HepG2 (cell line): Measurements from ENCODE around the gene NRG3.

Experiments used
- ATF3 ChIP-seq: sonication (generic); formaldehyde crosslinking; IDR thresholded peaks from 2 replicates; pipeline ENCODE4 v1.4.0; 2020; ENCODE audit warnings: missing genetic modification reagents
- CREB1 ChIP-seq, 2 experiments: fragments of 450-650 bp in 1 of 2; IDR thresholded peaks; 2 replicates each; pipeline ENCODE4 v1.6.1; 2016 to 2017; ENCODE audit warnings: control low read depth in 1 of 2, mild to moderate bottlenecking in 1 of 2, missing compliant biosample characterization in 1 of 2, missing genetic modification characterization in 1 of 2
- KLF6 ChIP-seq: IDR thresholded peaks from 2 replicates; pipeline ENCODE4 v1.8.0; 2016; ENCODE audit warnings: missing biosample characterization, missing genetic modification reagents
- KLF9 ChIP-seq: IDR thresholded peaks from 2 replicates; pipeline ENCODE4 v1.6.1; 2016; ENCODE audit warnings: low read depth
- PBX2 ChIP-seq: IDR thresholded peaks from 2 replicates; pipeline ENCODE4 v1.6.1; 2016; ENCODE audit warnings: control low read depth
- SALL2 ChIP-seq: sonication (generic); formaldehyde crosslinking; IDR thresholded peaks from 2 replicates; pipeline ENCODE4 v1.8.1; 2023; ENCODE audit warnings: mild to moderate bottlenecking, missing genetic modification reagents, inconsistent platforms
- SPEN ChIP-seq: sonication (generic); formaldehyde crosslinking; IDR thresholded peaks from 2 replicates; pipeline ENCODE4 v1.5.1; 2020; ENCODE audit warnings: low read depth, mild to moderate bottlenecking, missing genetic modification reagents
- ZNF253 ChIP-seq: sonication (generic); formaldehyde crosslinking; IDR thresholded peaks from 2 replicates; pipeline ENCODE4 v1.8.0; 2022; ENCODE audit warnings: mild to moderate bottlenecking, missing genetic modification reagents, borderline replicate concordance
- ZNF274 ChIP-seq: sonication (generic); formaldehyde crosslinking; IDR thresholded peaks from 2 replicates; pipeline ENCODE4 v1.5.1; 2020; ENCODE audit warnings: mild to moderate bottlenecking, missing genetic modification reagents
- ZNF510 ChIP-seq: sonication (generic); formaldehyde crosslinking; IDR thresholded peaks from 2 replicates; pipeline ENCODE4 v1.4.0; 2020; ENCODE audit warnings: low read depth, mild to moderate bottlenecking, missing genetic modification reagents

GRCh38 chr10:82190432-82191260 lies 315.7 kb downstream of the NRG3 start:
- TF ChIP-seq CREB1 (IDR thresholded peaks at IDR 0.05) (no peak), CREB1 (CRISPR knock-in tag; IDR thresholded peaks at IDR 0.05) (no peak), ZNF253 (CRISPR knock-in tag) (no peak), SALL2 (no peak), PBX2 (no peak), SPEN (CRISPR knock-in tag) (no peak), ZNF510 (CRISPR knock-in tag) (no peak), KLF6 (CRISPR knock-in tag) (no peak), ATF3 (CRISPR knock-in tag) (no peak), ZNF274 (CRISPR knock-in tag) (no peak), KLF9 (CRISPR knock-in tag) (no peak)
